Kidney epithelial cell (primary cell): ENCODE data around the gene HELT. TPM values are rescaled to one million over a fixed set of nuclear protein-coding genes. Genes with fewer than 3 reads are reported as not detected.
"Not testable (repeated sequence)": the region's sequence is repeated elsewhere in the genome, so short reads cannot be mapped to it uniquely, and the experiment has no call there.

ENCODE experiments used
- DNase-seq: peaks from one replicate; pipeline ENCODE4 v3.0.0-alpha.2; 2010; ENCODE audit warnings: low read depth
- H3K27me3 ChIP-seq: 2 replicates; pipeline ENCODE4 v1.6.0; 2011; ENCODE audit warnings: low read length; ENCODE audit not compliant: control insufficient read depth, insufficient read depth
- H3K36me3 ChIP-seq: 2 replicates; pipeline ENCODE4 v1.5.1; 2011; ENCODE audit warnings: low read length; ENCODE audit not compliant: control insufficient read depth, insufficient read depth
- H3K4me3 ChIP-seq: 2 replicates; pipeline ENCODE4 v1.5.1; 2011; ENCODE audit warnings: low read depth, mild to moderate bottlenecking, control low read depth, low read length
- CTCF ChIP-seq: IDR thresholded peaks from 2 replicates; pipeline ENCODE4 v1.5.1; 2011; ENCODE audit warnings: mild to moderate bottlenecking, moderate library complexity, low read length, control low read depth, inconsistent platforms; ENCODE audit not compliant: insufficient read depth, poor library complexity, severe bottlenecking
- total RNA-seq: library from RNA; depleted of rRNA; stranded (reverse); fragments of >200 nt; gene quantifications from 2 replicates; pipeline ENCODE4 v1.2.3, GENCODE V29; 2015

HELT gene, protein sequence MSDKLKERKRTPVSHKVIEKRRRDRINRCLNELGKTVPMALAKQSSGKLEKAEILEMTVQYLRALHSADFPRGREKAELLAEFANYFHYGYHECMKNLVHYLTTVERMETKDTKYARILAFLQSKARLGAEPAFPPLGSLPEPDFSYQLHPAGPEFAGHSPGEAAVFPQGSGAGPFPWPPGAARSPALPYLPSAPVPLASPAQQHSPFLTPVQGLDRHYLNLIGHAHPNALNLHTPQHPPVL
- total RNA-seq, result not detected in 2 replicates

GRCh38 chr4:185017964-185018772 lies at the start of gene HELT:
Gene HELT, plus strand, starts transcription at chr4:185018490. Its CDS starts 439 bp downstream, at chr4:185018929.
- H3K36me3 ChIP-seq, result no peaks in the 10 kb centered on the region
- H3K4me3 ChIP-seq, result no peak within 1 kb of the TSS
- no peak for TF ChIP-seq CTCF
- H3K27me3 ChIP-seq, result peaks cover 88% of the 10 kb centered on the region
- DNase-seq, result no peak

DNA sequence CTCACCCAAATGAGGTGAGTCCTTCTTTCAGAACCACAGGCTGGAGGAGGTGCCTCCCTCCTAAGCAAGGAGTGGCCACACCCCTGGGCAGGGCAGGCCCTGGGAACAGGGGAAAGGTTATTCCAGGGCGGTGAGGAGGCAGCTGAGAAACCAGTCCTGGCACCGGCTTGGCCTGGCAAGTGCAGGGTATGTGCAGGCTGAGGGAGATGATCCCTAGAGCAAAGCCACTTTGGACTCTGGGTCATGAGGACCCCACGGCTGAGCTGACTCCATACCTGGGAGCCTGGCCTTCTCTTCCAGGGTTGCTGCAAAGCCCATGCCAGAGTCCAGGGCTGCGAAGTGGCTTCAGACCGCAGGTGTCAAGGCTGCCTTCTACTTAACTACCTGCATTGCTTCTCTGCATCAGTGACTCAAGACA lies 49.5 kb upstream of the HELT start:
- DNase-seq, result no peak
- no peaks in the 10 kb centered on the region for H3K36me3 ChIP-seq
- no peak overlapping the region for H3K4me3 ChIP-seq
- no peaks in the 10 kb centered on the region for H3K27me3 ChIP-seq
- no peak for TF ChIP-seq CTCF

DNA sequence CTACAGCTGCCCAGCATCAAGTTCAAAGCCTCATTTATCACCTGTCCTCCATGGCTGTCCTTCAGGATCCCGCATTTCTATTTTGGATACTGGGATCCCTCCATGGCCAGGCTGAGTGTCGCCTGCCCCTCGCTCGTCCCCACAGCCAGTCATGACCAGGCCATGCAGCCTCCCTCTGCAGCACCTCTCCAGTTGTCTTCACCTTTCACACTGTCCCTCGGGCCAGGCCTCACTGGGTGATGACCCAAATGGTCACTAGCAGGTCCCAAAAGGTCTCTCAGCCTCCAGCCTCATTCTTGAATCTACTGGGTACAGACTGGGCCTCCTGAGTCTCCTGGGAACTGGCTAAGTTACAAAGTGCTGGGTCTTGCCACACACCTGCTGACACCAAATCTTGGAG lies 48.7 kb upstream of the HELT start:
- TF ChIP-seq CTCF, result no peak
- Histone ChIP-seq H3K36me3 (no peaks in the 10 kb centered on the region), H3K4me3 (no peak overlapping the region), H3K27me3 (no peaks in the 10 kb centered on the region)
- no peak for DNase-seq

GRCh38 chr4:184972991-184973390 lies 45.3 kb upstream of the HELT start:
- no peak for DNase-seq
- TF ChIP-seq CTCF, result no peak
- no peaks in the 10 kb centered on the region for H3K27me3 ChIP-seq
- no peak overlapping the region for H3K4me3 ChIP-seq
- H3K36me3 ChIP-seq, result no peaks in the 10 kb centered on the region

- H3K36me3 ChIP-seq, H3K4me3 ChIP-seq, H3K27me3 ChIP-seq, DNase-seq: not testable (repeated sequence)
Observed at GRCh38 chr4:184976348-184976747, 41.9 kb upstream of the HELT start.

DNA sequence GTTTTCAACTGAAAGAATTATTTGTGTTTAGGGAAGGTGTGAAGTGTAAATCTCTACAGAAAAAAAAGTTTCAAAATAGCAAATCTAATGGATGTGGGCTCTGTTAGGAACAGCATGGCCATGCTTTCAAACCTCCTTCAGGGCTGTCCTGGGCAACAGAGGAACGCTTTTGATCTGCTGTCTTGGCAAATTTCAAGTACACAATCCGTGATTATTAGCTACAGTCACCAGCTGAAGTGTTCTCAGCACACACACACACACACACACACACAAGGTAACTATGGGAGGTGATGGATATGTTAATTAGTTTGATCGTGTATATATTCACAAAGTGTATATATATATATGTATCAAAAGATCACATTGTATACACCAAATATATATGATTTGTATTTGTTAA lies 40.5 kb upstream of the HELT start:
- Histone ChIP-seq H3K4me3 (no peak overlapping the region), H3K27me3 (peaks cover 6% of the 10 kb centered on the region), H3K36me3 (no peaks in the 10 kb centered on the region)
- TF ChIP-seq CTCF, result no peak
- DNase-seq, result no peak
